NT2/D1 (cell line): ENCODE results near the gene ZCCHC4.

Experiments
- SUZ12 ChIP-seq: IDR thresholded peaks from 2 replicates; pipeline ENCODE4 v1.6.1; 2011; ENCODE audit not compliant: insufficient read length, insufficient read depth; ENCODE audit errors: extremely low read depth
- YY1 ChIP-seq: IDR thresholded peaks from 2 replicates; pipeline ENCODE4 v1.6.1; 2011; ENCODE audit not compliant: insufficient read length, insufficient read depth
- ZNF274 ChIP-seq: IDR thresholded peaks from 2 replicates; pipeline ENCODE4 v1.6.1; 2011; ENCODE audit warnings: mild to moderate bottlenecking, low read depth, low read length

DNA sequence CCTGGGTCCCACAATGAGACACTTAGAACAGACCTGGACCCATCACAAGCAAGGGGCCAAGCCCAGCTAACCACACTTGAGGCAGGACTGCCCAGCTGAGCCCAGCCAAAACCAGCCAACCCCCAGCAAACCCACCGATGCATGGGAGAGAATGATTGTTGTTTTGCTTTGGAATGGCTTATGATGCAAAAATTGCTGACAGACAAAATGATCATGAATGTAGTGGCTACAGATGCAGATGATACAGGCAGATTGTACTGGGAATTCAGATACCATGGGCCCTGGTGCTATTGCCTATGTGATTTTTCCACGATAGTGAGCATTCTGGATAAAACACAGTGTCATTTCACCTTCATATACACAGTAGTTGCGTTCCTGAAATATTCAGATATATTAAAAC, 9.0 kb upstream of the ZCCHC4 start:
- TF ChIP-seq YY1 (no peak), ZNF274 (no peak), SUZ12 (no peak)
